Measurements from ENCODE around the gene FOXL2NB. TPM values are rescaled to one million over a fixed set of nuclear protein-coding genes. Genes with fewer than 3 reads are reported as not detected.

Gene FOXL2NB
- total and polyA plus RNA-seq, 7 experiments from 2014 or later, result not detected

Other genes starting within 250 kb of the FOXL2NB start
- gene PIK3CB, start 112.3 kb upstream of the FOXL2NB start, total RNA-seq, result 10 to 100 TPM; 22.2 to 46.9 (median 38.3) TPM
- 10 to 100 TPM; 19.6 to 26.6 TPM for gene PIK3CB, start 112.3 kb upstream of the FOXL2NB start, polyA plus RNA-seq
- not detected for gene FOXL2, start 80 bp upstream of the FOXL2NB start, total RNA-seq
- not detected for gene FOXL2, start 80 bp upstream of the FOXL2NB start, polyA plus RNA-seq
- gene PRR23A, start 59.1 kb downstream of the FOXL2NB start, total RNA-seq, result not detected
- not detected for gene PRR23A, start 59.1 kb downstream of the FOXL2NB start, polyA plus RNA-seq
- gene PRR23B, start 73.7 kb downstream of the FOXL2NB start, total RNA-seq, result not detected
- gene PRR23B, start 73.7 kb downstream of the FOXL2NB start, polyA plus RNA-seq, result not detected
- not detected for gene PRR23C, start 97.7 kb downstream of the FOXL2NB start, total RNA-seq
- gene PRR23C, start 97.7 kb downstream of the FOXL2NB start, polyA plus RNA-seq, result not detected

Data from naive thymus-derived CD4-positive, alpha-beta T cell (primary cell).